KG1 (cell line): Measurements from ENCODE around the gene DPP10.
"Not testable (repeated sequence)": the region's sequence is repeated elsewhere in the genome, so short reads cannot be mapped to it uniquely, and the experiment has no call there.

ENCODE experiments used
- DNase-seq: peaks from one replicate; lab custom pipeline; 2025; lab: John Stamatoyannopoulos, UW

DPP10 gene

GRCh38 chr2:114515882-114516281, 73.4 kb downstream of the DPP10 start:
- no peak for DNase-seq

DNA sequence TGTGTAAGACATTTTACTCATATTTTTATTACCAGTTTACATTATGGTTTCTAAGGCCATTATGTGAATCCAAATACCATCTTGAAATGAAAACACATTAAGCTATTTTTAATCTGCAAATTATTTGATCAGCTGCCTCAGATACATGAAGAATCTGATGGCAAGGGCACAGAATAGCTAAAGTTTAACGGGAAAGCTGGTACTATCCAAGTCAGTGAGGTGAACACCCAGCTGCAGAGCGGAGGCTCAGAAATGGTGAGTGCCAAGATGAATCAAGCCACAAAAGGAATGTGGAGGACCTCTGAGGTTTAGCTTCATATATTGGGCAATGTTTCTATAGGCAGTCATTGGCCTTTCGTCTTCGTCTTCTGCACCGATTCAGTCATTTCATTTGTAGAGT, 75.1 kb downstream of the DPP10 start:
- no peak for DNase-seq

- DNase-seq: no peak
Measured at GRCh38 chr2:114518738-114519137, 76.3 kb downstream of the DPP10 start.

DNA sequence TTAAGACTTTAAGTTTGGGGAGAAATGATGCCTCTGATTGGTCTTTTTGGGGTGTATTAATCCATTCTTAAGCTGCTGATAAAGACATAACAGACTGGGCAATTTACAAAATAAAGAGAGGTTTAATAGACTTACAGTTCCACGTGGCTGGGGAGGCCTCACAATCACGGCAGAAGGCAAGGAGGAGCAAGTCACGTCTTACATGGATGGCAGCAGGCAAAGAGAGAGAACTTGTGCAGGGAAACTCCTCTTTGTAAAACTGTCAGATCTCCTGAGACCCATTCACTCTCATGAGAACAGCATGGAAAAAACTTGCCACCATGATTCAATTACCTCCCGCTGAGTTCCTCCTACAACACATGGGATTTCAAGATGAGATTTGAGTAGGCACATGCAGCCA, 80.2 kb downstream of the DPP10 start:
- DNase-seq: not testable (repeated sequence)

- DNase-seq: no peak
Measured at GRCh38 chr2:114525955-114526354, 83.5 kb downstream of the DPP10 start.

DNA sequence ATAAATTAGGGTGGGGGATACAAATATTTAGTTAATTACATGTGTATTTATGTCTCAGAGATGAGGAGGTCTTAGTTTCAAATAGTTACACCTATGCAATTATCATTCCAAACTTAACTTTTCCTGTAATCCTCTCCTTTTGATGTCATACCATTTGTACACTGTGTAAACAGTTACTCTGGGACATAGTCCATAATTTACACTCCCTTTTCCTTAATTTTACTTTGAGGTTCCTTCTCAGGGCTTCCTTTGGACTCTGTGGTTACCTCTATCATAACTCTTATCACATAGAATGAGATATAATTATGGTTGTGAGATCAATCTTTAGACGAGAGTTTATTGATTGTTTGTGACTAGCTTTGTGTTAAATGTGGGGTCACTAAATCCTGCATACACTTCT, 84.4 kb downstream of the DPP10 start:
- DNase-seq: no peak

- no peak for DNase-seq
Measured at GRCh38 chr2:114527330-114527983, 85.0 kb downstream of the DPP10 start.

GRCh38 chr2:114534116-114535084, 92.0 kb downstream of the DPP10 start:
- DNase-seq: no peak

DNA sequence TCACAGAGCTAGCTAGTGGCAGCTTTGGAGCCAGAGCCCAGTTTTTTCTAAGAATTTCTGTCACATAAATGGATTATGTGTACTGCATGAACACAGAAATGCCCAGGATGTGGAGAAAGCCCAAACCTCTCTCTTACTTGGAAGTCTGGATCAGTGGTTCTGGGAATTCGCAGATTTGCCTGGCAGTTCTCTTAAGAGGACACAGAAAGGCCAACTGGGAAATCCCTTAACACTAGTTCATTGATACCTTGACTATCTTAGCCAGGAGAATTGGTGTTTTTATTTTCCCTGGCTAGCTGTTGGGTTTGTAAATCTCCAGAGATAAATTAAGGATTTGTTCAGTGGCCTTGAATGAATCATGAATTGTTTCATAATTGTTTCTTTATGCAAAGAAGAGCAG, 95.3 kb downstream of the DPP10 start:
- DNase-seq: no peak

- DNase-seq: no peak
Measured at GRCh38 chr2:114542695-114543094, 100.3 kb downstream of the DPP10 start.

- DNase-seq: no peak
Measured at GRCh38 chr2:114543236-114543766, 100.9 kb downstream of the DPP10 start.

GRCh38 chr2:114545052-114545451, 102.6 kb downstream of the DPP10 start:
- no peak for DNase-seq

DNA sequence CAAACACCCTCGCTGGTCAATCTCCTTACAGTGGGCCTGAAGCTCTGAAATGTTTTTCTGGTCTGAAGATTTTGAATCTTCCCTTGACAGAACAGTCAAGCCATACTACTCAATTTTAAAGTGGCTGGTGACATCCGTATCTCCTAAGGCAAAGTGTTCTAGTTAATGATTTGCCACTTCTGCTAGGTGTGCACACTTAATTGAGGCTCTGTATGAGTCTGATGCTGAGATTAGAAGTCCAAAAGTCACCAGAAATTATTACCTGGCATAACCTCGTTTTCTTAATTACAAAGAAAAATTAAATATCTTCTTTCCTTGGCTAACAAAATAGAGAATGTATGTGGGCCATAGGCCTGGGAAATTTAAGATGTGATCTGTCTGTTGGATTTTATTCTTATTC, 104.1 kb downstream of the DPP10 start:
- DNase-seq: no peak

DNA sequence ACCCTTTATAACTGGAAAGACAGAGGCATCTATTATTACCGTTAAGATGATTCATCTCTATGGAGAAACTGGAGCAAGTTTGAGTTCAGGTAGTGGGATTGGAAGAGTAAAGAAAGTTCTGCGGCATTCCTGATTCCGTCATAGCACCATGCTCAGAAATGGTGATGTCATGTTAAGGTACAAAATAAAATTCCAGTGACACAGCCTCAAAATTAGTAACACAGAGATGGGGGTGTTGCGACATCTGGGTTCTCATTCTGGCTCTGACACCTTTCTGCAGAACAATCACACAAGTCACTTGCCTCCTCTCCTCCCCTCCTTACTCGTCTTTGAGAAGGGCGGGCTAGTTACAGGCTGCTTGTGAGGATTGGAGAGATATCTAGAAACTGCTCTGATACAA, 105.7 kb downstream of the DPP10 start:
- DNase-seq: no peak

DNA sequence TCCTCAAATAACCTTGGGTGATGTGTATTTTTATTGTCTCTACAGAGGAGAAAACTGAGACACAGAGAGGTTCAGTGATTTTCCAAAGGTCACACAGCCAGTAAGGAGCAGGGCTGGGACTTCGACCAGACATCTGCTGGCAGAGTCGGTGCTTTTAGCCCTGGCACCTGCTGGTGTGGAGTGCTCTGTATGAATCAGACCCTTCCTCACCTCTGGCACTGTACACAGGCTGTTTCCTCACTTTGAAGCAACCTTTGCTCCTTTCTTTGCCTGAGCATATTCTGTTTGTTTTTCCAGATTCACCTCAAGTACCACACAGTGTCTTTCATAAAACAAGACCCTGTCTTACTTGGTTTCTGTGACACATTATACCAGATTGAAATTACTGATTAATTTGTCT, 107.9 kb downstream of the DPP10 start:
- DNase-seq: no peak

GRCh38 chr2:114550895-114551793, 108.7 kb downstream of the DPP10 start:
- no peak for DNase-seq

DNA sequence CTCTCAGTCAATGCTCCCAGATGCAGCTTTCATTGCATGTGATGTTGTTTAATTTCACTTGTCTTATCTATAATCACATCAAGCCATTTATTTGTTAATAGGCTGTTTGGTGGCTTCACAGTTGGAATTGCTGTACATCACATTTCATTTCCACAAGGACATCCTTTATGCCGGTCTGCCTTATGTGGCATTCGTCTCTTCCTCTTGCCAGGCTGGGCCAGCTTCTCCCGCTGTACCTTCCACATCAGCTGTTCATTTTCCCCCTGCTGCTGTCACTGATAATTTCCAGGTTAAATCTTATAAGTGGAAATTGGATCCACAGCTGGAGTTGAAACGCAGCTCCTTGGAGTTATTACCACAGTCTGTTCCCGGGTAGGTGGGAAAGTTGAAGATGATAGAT, 110.6 kb downstream of the DPP10 start:
- DNase-seq: no peak

DNA sequence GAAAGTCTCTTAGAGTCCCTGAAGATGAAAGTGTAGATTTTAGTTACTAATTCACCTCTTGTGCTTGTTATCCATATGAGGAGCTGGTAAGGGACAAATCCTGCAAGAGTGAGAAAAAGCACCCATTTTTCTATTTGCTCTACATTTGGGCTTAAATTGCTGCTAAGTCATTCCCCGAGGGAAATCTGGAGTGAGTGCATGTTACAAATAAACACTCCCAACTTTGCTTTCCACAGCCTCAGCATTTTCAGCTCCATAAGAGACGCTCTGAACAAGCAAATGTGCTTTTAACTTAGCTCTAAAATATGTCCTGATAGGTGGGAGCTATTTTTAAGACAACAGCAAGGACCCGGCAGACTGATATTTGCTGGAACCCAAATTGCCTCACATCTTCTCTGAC, 126.7 kb downstream of the DPP10 start:
- no peak for DNase-seq

DNA sequence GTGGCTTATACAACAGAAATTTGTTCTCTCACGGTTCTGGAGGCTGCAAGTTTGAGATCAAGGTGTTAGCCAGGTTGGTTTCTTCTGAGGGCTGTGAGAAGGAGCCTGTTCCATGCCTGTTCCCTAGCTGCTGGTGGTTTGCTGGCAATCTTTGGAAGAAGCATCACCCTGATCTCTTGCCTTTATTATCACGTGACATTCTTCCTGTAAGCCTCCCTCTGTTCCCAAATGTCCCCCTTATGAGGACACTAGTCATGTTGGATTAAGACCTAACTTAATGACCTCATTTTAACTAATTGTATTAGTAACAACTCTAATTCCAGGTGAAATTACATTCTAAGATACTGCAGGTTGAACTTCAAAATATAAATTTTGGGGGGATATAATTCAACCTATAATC, 135.2 kb downstream of the DPP10 start:
- no peak for DNase-seq

- no peak for DNase-seq
Measured at GRCh38 chr2:114579542-114579941, 137.1 kb downstream of the DPP10 start.

DNA sequence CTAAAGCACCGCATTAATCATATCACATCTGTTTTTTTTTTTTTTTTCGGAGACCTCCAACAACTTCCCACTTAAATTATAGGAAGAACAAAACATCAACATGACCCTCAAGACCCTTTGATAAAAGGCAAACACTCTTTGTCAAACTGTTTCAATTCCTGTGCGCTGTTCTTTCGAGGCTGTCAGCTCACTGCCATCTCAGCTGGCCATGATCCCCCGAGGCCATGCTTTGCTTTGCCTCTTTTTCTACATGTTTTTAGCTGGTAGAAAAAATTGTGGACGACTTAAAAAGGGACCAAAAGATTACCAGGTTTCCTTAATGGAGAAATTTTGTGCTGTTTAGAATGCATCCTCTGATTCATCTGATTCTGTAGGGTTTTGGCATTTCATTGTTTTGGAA, 138.2 kb downstream of the DPP10 start:
- no peak for DNase-seq

DNA sequence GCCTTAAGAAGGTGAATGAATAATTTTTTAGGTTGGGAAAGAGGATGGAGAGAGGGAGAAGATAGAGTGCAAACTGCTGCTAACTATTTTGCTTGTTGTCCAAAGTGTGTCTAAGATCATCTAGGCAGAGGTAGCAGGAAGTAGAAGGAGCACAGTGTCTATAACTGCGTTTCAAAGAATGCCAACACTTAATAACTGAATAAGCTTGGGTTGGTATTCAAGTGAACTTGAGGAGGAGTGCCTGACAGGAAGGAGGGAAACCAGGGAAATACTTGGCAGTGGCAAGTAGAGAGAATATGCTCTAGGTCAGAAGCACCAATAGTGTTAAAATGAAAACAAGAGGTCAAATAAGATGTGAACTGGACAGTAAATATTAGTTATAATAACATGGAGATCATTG, 155.9 kb downstream of the DPP10 start:
- DNase-seq: no peak
